HG02840 (cell line): Measurements from ENCODE around the gene PTPN13.

Experiments used
- ATAC-seq: cut with Tn5 transposase; IDR thresholded peaks from one replicate; pipeline ENCODE4 v1.9.1; 2021; ENCODE audit warnings: mild to moderate bottlenecking, moderate library complexity, moderate number of reproducible peaks; ENCODE audit not compliant: unreplicated experiment, low FRiP score

PTPN13 gene

GRCh38 chr4:86593688-86594558 is at the start of gene PTPN13:
PTPN13 (plus strand) TSS chr4:86594315; CDS start chr4:86635257, 40,942 bp downstream.
- ATAC-seq, result peak; percentile 92

- no peak for ATAC-seq
These were observed 47.0 kb upstream of the PTPN13 start for GRCh38 chr4:86547140-86547539.

- ATAC-seq, result no peak
These were observed 44.8 kb upstream of the PTPN13 start for GRCh38 chr4:86549163-86549788.

GRCh38 chr4:86551387-86551786 is 42.7 kb upstream of the PTPN13 start:
- ATAC-seq, result no peak

GRCh38 chr4:86554646-86555045 is 39.5 kb upstream of the PTPN13 start:
- no peak for ATAC-seq

- ATAC-seq, result peak; percentile 39
These were observed 37.2 kb upstream of the PTPN13 start for GRCh38 chr4:86556791-86557415.

- ATAC-seq, result peak; percentile 89
These were observed 36.6 kb upstream of the PTPN13 start for GRCh38 chr4:86557526-86557925.

GRCh38 chr4:86558258-86558657 is 35.9 kb upstream of the PTPN13 start:
- ATAC-seq, result no peak

GRCh38 chr4:86558797-86559196 is 35.3 kb upstream of the PTPN13 start:
- ATAC-seq, result no peak

GRCh38 chr4:86560447-86560846 is 33.7 kb upstream of the PTPN13 start:
- ATAC-seq, result no peak

GRCh38 chr4:86561256-86561655 is 32.9 kb upstream of the PTPN13 start:
- ATAC-seq, result no peak

- no peak for ATAC-seq
These were observed 30.7 kb upstream of the PTPN13 start for GRCh38 chr4:86563416-86563815.

- ATAC-seq, result no peak
These were observed 29.3 kb upstream of the PTPN13 start for GRCh38 chr4:86564795-86565194.

- ATAC-seq, result no peak
These were observed 28.5 kb upstream of the PTPN13 start for GRCh38 chr4:86565651-86566050.

GRCh38 chr4:86569103-86569870 is 24.8 kb upstream of the PTPN13 start:
- no peak for ATAC-seq

- ATAC-seq, result no peak
These were observed 14.2 kb upstream of the PTPN13 start for GRCh38 chr4:86579941-86580340.

GRCh38 chr4:86582410-86582809 is 11.7 kb upstream of the PTPN13 start:
- ATAC-seq, result no peak

- no peak for ATAC-seq
These were observed 7.9 kb upstream of the PTPN13 start for GRCh38 chr4:86586160-86586572.

GRCh38 chr4:86586626-86587380 is 7.3 kb upstream of the PTPN13 start:
- ATAC-seq, result no peak
